ENCODE data around the gene ZPR1. TPM values are rescaled to one million over a fixed set of nuclear protein-coding genes. Genes with fewer than 3 reads are reported as not detected.

ZPR1 gene
- polyA plus RNA-seq, 1 donor from 2014 or later, result 34.5 TPM

DNA sequence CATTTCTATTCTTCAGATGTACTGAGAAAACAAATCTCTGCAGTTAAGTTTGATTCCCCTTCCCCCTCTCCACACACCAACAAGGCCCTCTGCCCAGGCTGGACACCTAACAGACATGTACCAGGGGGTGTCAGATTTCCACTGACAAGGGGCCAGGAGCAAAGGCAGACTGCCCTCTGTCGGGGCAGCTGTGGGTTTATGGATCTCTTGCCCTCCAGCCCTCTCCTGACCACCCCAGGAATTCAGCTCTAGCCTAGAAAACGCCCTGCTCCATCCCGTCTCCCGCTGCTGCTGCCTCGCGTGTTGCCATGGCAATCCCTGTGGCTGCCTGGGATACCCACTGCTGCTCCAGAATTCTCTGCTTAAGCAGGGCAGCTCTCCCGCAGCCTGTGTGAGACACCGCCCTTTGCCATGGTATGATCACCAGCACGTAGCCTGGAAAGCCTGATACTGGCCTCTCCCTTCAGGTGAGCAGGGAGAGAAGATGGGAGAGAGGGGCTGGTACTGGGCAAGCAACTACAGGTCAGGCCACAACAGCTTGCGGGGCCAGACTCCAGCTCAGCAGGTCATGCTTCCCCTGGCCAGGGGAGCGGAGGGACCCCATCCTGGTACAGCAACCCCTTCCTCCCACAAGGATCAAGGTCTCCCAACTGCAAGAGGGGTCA lies 56.6 kb downstream of the ZPR1 start:
- no peaks in the 10 kb centered on the region for H4K20me1 ChIP-seq (ENCODE audit: insufficient read depth)
- H3K4me2 ChIP-seq (ENCODE audit: low read length), result peak overlapping the region; percentile 60
- peak overlapping the region; percentile 77 for H3K27ac ChIP-seq (ENCODE audit: low read length)

DNA sequence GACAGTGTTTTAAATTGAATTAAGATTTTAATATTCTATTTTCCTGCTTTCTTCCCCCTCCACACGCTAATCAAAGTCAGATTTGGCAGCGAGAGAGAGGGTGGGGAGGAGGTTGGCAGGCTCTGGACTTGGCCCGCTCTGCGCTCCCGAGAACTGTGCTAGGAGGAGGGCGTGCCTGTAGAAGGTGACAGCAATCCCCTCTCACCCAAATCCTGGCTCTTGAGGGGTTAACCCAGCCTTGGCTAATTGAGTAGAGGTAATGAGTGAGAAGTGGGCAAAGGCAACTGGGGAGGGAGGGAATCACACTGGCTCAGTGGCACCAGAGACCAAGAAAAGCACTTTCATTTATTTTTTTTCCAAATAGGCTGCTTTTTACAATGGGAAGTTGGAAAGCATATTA lies 57.2 kb downstream of the ZPR1 start:
- peak overlapping the region; percentile 56 for H3K4me2 ChIP-seq (ENCODE audit: low read length)
- no peaks in the 10 kb centered on the region for H3K9me3 ChIP-seq (ENCODE audit: low read length)
- H3K36me3 ChIP-seq (ENCODE audit: insufficient read depth, low read length), result no peaks in the 10 kb centered on the region
- H3K4me3 ChIP-seq (ENCODE audit: low read length), result peak overlapping the region; percentile 55
- peak overlapping the region; percentile 77 for H3K27ac ChIP-seq (ENCODE audit: low read length)
- peak overlapping the region; percentile 69 for H3K9ac ChIP-seq (ENCODE audit: low read length)
- H4K20me1 ChIP-seq (ENCODE audit: insufficient read depth), result no peaks in the 10 kb centered on the region
- no peaks in the 10 kb centered on the region for H3F3A ChIP-seq (ENCODE audit: insufficient read depth, low read length, poor library complexity, severe bottlenecking)
- no peaks in the 10 kb centered on the region for H3K9me2 ChIP-seq (ENCODE audit: insufficient read depth, low read length)
- no peak overlapping the region for H2AFZ ChIP-seq (ENCODE audit: low read depth, low read length)
- TF ChIP-seq EZH2 (IDR thresholded peaks at IDR 0.05; ENCODE audit: borderline replicate concordance, insufficient read depth, low read length, poor library complexity, severe bottlenecking), result no peak
- TF ChIP-seq, protein P1, sequence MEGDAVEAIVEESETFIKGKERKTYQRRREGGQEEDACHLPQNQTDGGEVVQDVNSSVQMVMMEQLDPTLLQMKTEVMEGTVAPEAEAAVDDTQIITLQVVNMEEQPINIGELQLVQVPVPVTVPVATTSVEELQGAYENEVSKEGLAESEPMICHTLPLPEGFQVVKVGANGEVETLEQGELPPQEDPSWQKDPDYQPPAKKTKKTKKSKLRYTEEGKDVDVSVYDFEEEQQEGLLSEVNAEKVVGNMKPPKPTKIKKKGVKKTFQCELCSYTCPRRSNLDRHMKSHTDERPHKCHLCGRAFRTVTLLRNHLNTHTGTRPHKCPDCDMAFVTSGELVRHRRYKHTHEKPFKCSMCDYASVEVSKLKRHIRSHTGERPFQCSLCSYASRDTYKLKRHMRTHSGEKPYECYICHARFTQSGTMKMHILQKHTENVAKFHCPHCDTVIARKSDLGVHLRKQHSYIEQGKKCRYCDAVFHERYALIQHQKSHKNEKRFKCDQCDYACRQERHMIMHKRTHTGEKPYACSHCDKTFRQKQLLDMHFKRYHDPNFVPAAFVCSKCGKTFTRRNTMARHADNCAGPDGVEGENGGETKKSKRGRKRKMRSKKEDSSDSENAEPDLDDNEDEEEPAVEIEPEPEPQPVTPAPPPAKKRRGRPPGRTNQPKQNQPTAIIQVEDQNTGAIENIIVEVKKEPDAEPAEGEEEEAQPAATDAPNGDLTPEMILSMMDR (IDR thresholded peaks at IDR 0.05; ENCODE audit: poor library complexity, severe bottlenecking), result no peak
- no peak for TF ChIP-seq EP300 (conservative IDR thresholded peaks at IDR 0.05; ENCODE audit: poor library complexity, severe bottlenecking)
- TF ChIP-seq, protein P2, sequence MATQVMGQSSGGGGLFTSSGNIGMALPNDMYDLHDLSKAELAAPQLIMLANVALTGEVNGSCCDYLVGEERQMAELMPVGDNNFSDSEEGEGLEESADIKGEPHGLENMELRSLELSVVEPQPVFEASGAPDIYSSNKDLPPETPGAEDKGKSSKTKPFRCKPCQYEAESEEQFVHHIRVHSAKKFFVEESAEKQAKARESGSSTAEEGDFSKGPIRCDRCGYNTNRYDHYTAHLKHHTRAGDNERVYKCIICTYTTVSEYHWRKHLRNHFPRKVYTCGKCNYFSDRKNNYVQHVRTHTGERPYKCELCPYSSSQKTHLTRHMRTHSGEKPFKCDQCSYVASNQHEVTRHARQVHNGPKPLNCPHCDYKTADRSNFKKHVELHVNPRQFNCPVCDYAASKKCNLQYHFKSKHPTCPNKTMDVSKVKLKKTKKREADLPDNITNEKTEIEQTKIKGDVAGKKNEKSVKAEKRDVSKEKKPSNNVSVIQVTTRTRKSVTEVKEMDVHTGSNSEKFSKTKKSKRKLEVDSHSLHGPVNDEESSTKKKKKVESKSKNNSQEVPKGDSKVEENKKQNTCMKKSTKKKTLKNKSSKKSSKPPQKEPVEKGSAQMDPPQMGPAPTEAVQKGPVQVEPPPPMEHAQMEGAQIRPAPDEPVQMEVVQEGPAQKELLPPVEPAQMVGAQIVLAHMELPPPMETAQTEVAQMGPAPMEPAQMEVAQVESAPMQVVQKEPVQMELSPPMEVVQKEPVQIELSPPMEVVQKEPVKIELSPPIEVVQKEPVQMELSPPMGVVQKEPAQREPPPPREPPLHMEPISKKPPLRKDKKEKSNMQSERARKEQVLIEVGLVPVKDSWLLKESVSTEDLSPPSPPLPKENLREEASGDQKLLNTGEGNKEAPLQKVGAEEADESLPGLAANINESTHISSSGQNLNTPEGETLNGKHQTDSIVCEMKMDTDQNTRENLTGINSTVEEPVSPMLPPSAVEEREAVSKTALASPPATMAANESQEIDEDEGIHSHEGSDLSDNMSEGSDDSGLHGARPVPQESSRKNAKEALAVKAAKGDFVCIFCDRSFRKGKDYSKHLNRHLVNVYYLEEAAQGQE (IDR thresholded peaks at IDR 0.05; ENCODE audit: borderline replicate concordance), result no peak
- no peak for TF ChIP-seq MXI1 (conservative IDR thresholded peaks at IDR 0.05; ENCODE audit: poor library complexity, severe bottlenecking)
- no peak for TF ChIP-seq SMC3 (conservative IDR thresholded peaks at IDR 0.05; ENCODE audit: poor library complexity)
- no peak for TF ChIP-seq POLR2AphosphoS5 (IDR thresholded peaks at IDR 0.05)
- TF ChIP-seq RAD21 (conservative IDR thresholded peaks at IDR 0.05), result no peak
- TF ChIP-seq TAF1 (IDR thresholded peaks at IDR 0.05; ENCODE audit: low read depth), result no peak
- no peaks in the 10 kb centered on the region for H3K79me2 ChIP-seq (replicated peaks; ENCODE audit: insufficient read depth, low read length)
- no peaks in the 10 kb centered on the region for H3K27me3 ChIP-seq (ENCODE audit: insufficient read depth, low read depth, low read length)

More for the DNA sequence above, 56.6 kb downstream of the ZPR1 start:
- H3K4me3 ChIP-seq (ENCODE audit: low read length), result peak overlapping the region; percentile 55
- peak; percentile 44 for TF ChIP-seq POLR2AphosphoS5 (IDR thresholded peaks at IDR 0.05)
- TF ChIP-seq, protein P1 (IDR thresholded peaks at IDR 0.05; ENCODE audit: poor library complexity, severe bottlenecking), result peak; percentile 51
- peak; percentile 57 for TF ChIP-seq SMC3 (conservative IDR thresholded peaks at IDR 0.05; ENCODE audit: poor library complexity)
- peak; percentile 70 for TF ChIP-seq MXI1 (conservative IDR thresholded peaks at IDR 0.05; ENCODE audit: poor library complexity, severe bottlenecking)
- peak; percentile 51 for TF ChIP-seq EP300 (conservative IDR thresholded peaks at IDR 0.05; ENCODE audit: poor library complexity, severe bottlenecking)
- no peak for TF ChIP-seq EZH2 (IDR thresholded peaks at IDR 0.05; ENCODE audit: borderline replicate concordance, insufficient read depth, low read length, poor library complexity, severe bottlenecking)
- no peak for TF ChIP-seq TAF1 (IDR thresholded peaks at IDR 0.05; ENCODE audit: low read depth)
- TF ChIP-seq, protein P2 (IDR thresholded peaks at IDR 0.05; ENCODE audit: borderline replicate concordance), result peak; percentile 86
- peak; percentile 61 for TF ChIP-seq RAD21 (conservative IDR thresholded peaks at IDR 0.05)
- peak overlapping the region; percentile 61 for H2AFZ ChIP-seq (ENCODE audit: low read depth, low read length)
- H3K9ac ChIP-seq (ENCODE audit: low read length), result peak overlapping the region; percentile 69
- H3K36me3 ChIP-seq (ENCODE audit: insufficient read depth, low read length), result no peaks in the 10 kb centered on the region
- no peaks in the 10 kb centered on the region for H3K9me2 ChIP-seq (ENCODE audit: insufficient read depth, low read length)
- H3K27me3 ChIP-seq (ENCODE audit: insufficient read depth, low read depth, low read length), result no peaks in the 10 kb centered on the region
- H3K9me3 ChIP-seq (ENCODE audit: low read length), result no peaks in the 10 kb centered on the region
- H3F3A ChIP-seq (ENCODE audit: insufficient read depth, low read length, poor library complexity, severe bottlenecking), result no peaks in the 10 kb centered on the region
- no peaks in the 10 kb centered on the region for H3K79me2 ChIP-seq (replicated peaks; ENCODE audit: insufficient read depth, low read length)
